Ishikawa (cell line): ENCODE measurements around the gene ABCC10.

Experiments used
- EP300 ChIP-seq: IDR thresholded peaks from 2 replicates; pipeline ENCODE4 v1.6.1; 2012; ENCODE audit warnings: borderline replicate concordance
- RAD21 ChIP-seq: IDR thresholded peaks from 2 replicates; pipeline ENCODE4 v1.6.1; 2012; ENCODE audit warnings: low read depth
- YY1 ChIP-seq: IDR thresholded peaks from 2 replicates; pipeline ENCODE4 v1.6.1; 2012; ENCODE audit warnings: low read depth
- TF ChIP-seq, protein P1 (sequence below): IDR thresholded peaks from 2 replicates; pipeline ENCODE4 v1.6.1; 2012

- no peak for TF ChIP-seq YY1
- TF ChIP-seq RAD21, result no peak
- no peak for TF ChIP-seq EP300
- TF ChIP-seq, protein P1, sequence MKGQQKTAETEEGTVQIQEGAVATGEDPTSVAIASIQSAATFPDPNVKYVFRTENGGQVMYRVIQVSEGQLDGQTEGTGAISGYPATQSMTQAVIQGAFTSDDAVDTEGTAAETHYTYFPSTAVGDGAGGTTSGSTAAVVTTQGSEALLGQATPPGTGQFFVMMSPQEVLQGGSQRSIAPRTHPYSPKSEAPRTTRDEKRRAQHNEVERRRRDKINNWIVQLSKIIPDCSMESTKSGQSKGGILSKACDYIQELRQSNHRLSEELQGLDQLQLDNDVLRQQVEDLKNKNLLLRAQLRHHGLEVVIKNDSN, result no peak
These were observed 50.6 kb downstream of the ABCC10 start for GRCh38 chr6:43478008-43478372.
